NCI-H345 (cell line): ENCODE measurements around the gene PKMYT1.
A peak's percentile ranks its signal among the peaks of the same experiment; 100 is the strongest.

ENCODE experiments used
- DNase-seq: peaks from one replicate; lab custom pipeline; 2025; lab: John Stamatoyannopoulos, UW

PKMYT1 gene

DNA sequence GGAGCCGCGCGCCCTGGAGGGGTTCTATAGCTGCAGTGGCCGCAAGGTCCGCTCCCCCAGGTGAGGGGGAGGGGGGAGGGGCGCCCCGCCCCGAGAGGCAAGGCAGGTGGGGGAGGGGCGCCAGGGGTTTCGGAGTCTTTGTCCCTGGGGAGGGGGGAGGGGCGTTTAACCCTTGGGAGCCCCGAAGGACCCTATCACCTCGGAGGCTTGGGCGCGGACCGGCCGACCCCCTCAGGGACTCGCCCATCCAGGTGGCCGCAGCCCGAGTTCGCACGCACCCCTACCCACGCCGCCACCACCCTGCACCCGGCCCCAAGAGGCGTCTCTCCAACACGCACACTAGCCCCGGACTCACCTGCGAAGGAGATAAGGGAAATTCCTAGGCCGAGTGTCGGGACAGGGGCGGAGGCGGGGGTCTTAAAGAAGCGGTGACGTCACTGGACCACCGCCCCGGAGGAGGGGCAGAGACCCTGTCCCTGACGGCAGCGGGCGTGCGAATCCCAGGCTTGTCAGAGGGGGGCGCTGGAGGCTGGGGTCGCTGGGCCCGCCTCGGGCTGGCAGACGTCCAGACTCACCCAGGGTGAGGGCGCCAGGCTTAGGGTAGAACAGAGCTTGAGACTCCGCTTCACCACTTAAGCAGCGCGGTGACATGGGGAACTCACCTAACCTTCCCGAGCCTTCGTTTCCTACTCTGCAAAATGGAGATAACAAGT, 37.7 kb upstream of the PKMYT1 start, which contains the start of gene CLDN6:
TSS of gene CLDN6 (minus strand) at position 390 of the 713 bp plus-strand sequence. CDS start 2,162 bp downstream, outside the sequence.
- DNase-seq = peak; percentile 11

DNA sequence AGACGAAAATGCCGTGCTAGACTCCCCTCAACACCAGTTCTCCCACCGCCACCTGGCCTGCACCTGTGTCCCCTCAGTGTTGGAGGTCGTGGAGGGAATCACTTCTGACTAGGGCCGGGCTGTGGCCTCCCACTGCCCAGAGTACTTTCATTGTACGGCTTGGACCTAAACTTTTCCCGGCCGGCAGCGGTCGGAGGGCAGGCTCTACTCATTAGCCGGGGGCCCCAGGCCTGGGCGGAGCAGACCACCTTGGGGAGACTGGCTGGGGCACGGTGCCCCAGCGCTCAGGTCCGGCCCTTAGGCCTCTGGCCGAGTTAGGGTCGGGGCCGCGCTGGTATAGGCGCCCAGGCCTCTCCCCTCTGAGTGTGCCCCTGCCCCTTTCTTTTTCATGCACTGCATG, 37.1 kb upstream of the PKMYT1 start:
- no peak for DNase-seq

DNA sequence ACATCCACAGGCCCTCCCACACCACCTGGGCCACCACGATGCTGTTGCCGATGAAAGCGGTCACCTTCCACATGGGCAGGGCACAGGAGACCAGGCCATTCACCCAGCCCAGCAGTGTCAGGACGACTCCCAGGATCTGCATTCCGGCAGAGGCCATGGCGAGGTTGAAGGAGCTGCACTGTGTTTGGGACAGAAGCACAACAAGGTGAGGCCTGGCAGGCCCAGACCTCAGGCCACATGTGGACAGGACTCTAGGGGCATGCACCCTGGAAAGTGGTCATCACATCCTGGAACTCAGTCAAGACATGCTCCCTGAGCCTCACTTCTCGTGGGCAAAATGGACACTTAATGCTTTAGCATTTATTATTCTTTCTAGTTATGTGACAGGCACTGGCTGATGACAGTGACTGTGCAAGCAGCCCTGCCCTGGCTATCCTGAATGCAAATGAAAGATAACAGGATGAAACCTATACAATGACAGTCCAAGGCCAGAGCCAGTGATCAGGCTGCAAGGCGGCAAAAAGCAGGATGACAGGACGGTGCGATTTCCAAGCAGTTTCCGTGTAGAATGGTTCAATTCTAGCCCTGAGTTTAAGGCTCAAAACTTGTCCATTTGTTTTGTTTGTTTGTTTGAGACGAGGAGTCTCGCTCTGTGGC, 35.7 kb upstream of the PKMYT1 start:
- DNase-seq = no peak

DNA sequence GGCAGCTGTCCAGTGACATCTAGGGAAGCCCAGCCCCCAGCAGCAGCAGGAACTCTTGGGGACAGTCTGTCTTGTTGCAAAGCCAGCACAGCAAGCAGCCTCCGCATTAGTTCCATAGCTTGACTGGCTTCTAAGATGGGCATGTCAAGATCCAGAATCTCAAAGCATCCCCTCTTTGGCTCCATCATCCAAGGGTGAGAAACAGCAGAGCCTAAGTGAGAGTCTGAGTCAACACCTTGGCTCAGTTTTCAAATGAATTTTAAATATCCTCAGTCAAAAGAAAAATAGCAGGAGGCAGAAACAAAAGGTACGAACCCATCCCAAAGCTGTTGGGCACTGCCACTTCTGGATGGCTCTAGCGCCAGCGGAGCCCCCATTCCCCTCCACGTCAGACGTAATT, 34.7 kb upstream of the PKMYT1 start:
- DNase-seq = no peak

DNA sequence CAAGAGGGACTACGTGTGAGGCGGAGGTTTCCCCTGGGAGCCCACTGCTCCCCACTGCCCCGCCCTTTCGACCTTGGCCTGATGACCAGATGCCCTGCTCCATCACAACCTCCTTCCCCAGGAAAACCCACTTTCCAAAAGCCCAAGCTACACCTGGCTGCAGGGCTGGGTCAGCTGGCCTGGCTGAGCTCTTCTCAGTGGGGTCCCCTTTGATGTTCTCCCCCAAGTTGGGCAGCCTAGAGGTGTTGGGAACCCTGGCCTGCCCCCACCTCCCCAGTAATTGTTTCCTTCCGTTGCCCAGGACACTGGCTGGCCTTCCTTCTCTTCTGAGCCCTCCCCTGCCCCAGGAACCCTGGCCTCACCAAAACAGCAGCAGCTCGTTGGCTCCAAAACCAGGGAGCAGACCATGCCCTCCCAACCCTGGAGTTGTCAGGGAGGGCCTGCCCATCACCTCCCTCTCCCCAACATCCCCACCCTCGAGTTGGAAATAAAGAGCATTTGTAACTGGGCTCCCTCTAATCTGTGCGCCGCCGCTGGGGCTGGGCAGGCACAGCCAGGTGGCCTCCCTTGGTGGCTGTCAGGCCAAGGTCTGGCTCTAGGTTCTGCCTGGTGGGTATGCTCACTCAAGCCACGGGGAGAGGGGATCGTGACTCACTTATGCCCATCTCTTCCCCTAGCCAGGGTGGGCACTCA, 33.9 kb upstream of the PKMYT1 start:
- DNase-seq = no peak

DNA sequence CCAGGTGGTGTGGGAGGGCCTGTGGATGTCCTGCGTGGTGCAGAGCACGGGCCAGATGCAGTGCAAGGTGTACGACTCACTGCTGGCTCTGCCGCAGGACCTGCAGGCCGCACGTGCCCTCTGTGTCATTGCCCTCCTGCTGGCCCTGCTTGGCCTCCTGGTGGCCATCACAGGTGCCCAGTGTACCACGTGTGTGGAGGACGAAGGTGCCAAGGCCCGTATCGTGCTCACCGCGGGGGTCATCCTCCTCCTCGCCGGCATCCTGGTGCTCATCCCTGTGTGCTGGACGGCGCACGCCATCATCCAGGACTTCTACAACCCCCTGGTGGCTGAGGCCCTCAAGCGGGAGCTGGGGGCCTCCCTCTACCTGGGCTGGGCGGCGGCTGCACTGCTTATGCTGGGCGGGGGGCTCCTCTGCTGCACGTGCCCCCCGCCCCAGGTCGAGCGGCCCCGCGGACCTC, 33.3 kb upstream of the PKMYT1 start:
- DNase-seq = no peak

DNA sequence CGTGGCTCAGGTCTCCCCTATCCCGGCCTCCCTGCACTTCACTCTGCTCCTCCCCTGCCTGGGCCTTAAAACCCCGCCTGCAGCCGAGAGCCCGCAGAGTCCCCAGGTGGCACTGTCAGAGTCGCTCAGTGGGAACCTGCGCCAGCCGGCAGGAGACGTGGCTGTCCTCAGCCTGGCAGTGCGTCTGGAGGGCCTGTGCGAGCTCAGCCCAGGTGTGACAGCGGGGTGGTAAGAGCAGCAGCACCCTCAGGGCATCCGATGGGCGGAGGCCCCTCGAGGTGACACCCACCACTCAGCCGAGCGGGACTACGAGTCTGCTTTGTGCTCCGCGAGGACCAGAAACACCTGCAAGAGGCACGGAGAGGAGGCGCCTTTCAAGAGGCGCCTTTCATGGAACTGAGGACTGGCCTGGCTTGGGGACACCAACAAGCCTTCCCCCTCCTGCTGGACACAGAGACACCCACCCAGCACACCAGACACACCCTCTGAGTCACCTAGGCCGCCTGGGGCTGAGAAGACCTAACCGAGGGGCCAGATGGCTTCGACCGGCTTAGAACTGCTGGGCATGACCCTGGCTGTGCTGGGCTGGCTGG, 32.7 kb upstream of the PKMYT1 start, which contains the start of gene CLDN9:
TSS of gene CLDN9 (plus strand) at position 96 of the 593 bp plus-strand sequence. CDS start at position 536, 440 bp downstream.
- DNase-seq = peak; percentile 96

DNA sequence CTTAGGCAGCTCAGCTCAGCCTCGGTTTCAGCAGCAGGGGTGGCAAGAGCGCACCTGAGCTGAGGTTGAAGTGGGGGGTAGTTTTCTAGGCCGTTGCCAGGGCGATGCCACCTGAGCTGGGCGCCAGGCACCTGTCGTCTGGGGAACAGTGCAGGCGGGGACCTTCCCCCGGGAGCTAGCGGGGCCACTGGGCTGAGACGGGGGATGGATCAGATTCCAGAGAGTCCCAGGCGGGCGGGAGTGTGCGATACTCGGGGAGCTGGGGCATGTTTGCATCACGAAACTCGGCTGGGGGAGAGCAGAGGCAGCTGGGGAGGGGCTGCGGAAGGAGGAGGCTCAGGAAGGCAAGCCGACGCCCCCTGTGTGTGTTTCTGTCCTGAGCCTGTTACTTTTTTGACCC, 32.0 kb upstream of the PKMYT1 start:
- DNase-seq = peak; percentile 86

DNA sequence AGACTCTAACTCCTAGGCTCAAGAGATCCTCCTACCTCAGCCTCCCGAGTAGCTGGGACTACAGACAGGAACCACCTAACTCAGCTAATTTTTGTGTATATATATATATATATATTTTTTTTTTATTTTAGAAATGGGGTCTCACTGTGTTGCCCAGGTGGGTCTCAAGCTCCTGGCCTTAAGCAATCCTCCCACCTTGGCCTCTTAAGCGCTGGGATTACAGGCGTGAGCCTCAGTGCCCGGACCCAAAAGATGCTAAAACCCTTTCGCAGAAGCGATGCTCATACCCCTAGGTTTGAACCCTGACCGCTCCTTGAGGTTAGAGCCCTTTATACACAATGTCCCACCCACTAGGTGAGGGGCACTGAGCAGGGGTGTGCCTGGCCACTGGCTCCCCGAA, 30.3 kb upstream of the PKMYT1 start:
- no peak for DNase-seq

DNA sequence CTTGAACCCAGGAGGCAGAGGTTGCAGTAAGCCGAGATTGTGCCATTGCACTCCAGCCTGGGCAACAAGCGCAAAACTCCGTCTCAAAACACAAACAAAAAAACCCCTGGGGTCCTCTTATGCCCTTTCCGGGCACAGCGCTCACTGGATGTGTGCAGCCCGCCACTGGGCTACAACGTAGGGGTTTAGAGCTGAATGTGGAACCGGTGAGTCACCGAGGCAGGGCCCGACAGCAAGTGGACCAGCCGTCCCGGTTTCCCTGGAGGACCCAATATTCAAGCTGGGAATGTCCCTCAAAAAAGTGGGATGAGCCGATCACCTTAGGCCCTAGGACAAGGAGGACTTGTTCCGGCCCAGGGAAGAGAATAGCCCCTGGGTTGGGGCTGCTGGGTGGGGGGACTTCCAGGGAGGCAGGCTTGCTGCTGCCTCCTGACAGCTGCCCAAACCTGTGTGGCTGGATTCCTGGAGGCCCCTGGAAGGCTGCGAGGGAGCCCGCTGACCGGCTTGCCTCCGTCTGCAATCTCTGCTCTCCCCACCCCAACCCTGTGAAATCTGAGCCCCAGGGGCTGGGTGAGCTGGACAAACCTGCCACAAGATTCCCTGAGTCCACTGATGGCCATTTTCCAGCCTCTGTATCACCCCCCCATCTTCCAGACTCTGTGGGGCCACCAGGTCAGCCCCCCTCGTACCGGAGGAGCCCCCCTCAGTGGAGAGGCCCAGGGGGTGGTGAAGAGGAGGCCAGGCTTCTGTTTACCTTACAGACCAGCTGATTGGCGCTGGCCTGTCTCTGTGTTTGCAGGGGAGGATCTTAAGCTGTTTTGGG, 29.5 kb upstream of the PKMYT1 start:
- no peak for DNase-seq

DNA sequence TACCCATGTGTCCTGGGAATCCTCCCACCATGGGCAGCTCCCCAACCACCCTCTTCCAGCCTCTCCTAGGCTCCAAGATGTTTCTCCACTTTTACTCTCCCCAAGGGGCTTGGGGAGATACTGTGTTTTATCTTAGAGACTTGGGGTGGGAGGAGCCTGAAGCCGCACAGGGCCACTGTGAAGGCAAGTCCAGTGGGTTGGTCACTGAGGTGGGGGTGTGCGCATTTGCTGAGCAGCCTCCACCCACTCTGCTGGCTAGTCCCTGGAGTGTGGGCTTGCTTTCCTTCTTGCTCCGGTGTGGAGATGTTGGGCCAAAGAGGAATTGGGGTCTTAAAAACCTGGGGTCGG, 28.4 kb upstream of the PKMYT1 start:
- no peak for DNase-seq

DNA sequence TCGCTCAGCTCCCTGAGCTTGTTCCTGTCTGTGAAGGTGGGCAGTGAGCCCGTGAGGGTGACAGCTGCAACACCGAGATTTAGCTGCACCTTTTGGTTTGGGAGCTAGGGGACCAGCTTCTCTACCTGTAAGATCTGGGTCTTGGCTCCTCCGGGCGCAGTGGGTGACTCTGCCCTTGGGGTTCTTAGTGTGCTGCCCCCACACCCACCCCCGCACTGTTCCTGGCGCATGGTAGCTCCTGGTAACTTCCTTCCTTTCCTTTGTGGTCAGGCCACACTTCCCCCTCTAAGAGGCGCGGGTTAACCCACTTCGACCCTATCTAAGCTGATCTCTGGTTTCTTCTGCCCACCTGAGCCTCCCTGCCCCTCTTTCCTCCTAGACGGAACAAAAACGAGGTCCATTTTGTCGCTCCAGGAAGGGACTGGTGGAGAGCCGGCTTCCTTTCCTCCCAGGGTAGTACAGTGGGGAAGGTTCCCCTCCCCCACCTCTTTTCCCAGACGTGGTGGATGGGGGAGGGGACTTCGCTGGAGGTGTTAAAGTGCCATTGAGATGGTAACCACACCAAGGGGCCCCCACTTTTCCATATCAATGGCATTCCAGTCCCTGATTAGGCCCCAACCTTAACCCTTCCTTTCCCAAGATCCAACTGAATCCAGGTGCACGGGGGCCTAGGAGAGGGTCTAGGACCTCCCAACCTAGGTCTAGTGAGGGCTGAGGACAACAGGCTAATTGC, 27.9 kb upstream of the PKMYT1 start:
- no peak for DNase-seq

DNA sequence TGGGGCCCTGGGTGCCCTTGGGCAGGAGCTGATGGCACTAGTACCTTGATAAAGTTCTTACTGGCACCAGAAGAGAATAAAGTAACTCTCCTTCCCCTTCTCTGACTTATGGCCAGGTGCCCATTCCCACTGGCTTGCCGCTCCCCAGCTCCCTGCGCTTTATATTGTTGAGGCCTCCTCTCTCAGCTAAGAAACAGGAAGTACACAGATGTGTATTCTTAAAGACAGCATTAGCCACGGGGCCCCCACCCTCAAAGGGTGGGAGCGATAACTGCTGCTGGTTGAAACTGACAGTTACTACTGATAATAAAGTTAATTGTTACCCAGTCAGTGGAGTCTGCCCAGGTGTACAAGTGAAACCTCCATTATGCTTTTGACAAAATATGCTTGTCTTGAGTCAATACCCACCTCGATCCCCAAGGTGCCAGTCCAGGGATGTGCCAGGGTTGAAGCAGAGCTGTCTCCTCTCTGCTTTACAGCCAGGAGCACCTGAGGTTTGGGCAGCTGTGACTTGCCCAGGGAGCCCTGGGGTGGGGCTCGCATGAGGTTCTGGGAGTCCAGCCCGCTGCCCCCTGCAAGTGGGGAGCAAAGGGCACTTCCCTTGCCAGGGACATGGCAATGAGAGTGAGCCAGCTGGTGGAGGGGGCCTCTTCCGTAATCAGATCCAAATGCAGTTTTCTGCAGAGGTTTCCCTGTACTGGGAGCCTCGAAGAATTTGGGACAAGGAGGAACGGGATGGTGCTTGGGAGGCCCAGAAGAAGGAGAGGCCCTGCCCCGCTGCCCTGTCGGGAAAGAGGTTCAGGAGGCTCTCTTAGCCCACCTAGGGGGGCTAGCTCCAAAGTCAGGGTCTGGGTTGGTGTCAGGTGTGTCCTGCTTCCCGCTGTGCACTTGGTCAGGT, 27.1 kb upstream of the PKMYT1 start:
- no peak for DNase-seq

DNA sequence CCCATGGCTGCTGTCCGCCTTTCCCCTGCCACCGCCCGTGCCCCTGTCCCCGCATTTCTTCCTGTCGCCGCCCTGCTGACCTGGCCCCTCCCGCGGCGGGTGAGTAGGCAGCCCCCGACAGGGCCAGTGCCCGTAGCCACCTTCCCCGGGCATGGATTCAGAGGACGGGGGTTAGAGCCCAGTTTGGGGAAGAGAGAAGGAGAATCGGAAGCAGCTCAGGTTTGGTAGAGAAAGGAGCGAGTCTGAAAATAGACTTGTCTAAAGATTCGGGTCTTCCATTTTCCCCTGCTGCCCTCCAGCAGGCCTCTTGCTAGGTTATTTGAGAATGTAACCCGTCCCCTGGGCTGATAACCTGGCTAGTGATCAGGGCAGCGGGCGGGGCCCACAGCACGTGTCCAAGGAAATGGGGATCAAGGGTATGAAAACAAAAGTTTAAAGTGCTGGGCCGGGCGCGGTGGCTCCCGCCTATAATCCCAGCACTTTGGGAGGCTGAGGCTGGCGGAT, 24.6 kb upstream of the PKMYT1 start:
- DNase-seq = no peak

DNA sequence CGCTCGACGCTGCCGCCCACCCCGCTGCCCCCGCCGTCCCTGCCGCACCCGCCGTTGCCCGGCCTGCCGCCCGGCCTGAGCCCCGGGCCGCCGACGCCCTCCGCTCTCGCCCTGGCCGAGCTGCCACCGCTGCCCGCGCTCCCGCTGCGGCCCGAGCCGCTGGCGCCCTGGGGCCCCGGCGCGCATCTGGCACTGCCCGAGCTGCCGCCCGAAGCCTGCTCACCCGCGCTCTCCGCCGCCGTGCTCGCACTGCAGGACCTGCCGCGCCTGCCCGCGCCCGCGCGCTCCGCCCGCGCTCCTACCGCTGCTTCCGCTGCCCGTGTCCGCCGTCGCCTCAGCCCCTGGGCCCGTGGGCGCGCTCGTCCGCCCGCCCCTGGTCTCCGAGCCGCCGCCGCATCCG, 24.1 kb upstream of the PKMYT1 start:
- peak; percentile 29 for DNase-seq

DNA sequence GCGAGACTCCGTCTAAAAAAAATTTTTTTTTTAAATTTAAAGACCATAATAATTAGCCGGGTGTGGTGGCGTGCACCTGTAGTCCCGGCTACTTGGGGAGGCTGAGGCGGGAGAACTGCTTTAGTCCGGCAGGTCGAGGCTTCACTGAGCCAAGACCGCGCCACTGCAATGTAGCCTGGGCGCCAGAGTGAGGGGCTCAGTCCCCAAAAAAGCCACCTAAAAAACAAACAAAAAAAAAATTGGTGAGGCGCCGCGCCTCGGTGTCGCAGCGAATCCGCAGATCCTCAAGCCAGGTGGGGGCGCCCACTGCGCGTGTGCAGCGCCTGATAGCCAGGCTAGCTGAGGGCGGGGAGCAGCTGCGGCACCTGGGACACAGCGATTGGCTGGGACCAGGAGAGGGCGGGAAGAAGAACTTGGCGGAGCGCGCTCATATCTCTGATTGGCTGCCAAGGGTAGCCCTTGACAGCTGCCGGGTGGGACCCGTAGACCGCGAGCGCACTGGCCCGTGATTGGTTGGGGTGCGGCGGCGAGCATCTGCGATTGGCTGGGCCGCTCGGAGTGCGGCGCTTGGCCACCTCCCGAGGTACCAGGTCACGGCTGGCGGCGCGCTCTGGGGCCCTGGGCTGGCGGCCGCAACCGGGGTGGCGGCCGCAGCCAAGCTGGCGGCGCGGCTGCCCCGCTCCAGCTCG, 23.5 kb upstream of the PKMYT1 start:
- peak; percentile 99 for DNase-seq

DNA sequence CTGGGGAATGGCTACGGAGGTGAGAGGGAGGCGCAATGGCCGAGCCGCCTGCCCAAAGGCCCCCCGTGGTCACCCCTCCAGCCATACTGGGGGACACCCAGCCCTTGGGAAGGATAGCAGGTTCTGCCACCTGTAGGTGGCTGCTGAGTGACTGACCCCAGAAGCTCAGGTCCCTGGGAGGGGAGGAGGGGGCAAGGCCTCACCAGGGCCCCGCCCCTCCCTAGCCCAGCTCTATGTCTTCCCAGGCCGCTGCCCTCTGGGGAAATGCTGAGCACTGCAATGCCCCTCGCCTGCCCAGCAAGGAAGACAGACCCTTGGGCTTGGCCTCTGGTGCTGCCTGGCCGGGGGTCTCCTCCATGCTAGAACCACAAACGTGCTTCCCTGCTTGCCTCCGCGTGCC, 21.1 kb upstream of the PKMYT1 start:
- no peak for DNase-seq

DNA sequence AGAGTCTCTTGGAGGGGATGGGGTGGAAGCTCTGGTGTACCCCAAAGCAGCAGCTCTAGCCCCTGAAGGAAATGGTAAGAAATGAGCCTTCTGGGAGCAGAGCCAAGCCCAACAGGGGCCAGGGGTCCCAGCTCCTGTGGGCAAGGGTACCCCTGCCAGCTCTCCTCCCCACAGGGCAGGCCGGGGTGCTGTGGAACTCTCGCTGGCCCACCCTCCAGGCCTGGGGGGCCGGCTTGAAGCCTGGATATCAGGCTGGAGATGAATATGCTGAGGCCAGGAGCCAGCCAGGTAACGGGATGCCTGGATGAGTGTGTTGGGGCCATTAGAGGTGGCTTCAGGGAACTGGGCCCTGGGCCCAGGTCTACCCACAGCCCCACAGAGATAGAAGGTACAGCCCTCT, 20.3 kb upstream of the PKMYT1 start:
- no peak for DNase-seq

DNA sequence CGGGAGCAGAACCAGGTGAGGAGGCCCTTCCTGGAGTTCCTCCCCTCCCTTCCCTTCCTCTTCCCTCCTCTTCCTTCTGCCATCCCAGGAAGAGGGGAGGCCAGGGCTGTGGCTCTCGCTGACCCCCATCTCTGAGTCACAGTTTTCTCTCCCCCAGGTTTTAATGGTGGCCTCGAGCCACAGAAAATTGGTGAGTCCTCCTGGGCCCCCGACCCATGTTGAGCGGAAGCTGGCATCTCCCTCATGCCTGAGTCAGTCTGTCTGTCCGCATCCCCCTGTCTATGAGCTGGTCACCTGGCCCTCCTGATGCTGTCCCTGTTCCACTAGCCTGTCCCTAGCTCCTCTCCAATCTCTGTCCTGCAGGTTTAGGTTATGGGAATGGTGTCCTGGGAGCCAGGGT, 19.7 kb upstream of the PKMYT1 start:
- DNase-seq = no peak
